Hematopoietic multipotent progenitor cell treated with erythropoietin and hydrocortisone succinate and interleukin-3 and kit ligand, for 6 days (in vitro differentiated cells): ENCODE results near the gene ARNT2.

Source experiments
- DNase-seq: peaks from one replicate; pipeline ENCODE4 v3.0.0-alpha.2; 2015

Gene ARNT2

GRCh38 chr15:80468796-80469195, 64.6 kb downstream of the ARNT2 start:
- no peak for DNase-seq

DNA sequence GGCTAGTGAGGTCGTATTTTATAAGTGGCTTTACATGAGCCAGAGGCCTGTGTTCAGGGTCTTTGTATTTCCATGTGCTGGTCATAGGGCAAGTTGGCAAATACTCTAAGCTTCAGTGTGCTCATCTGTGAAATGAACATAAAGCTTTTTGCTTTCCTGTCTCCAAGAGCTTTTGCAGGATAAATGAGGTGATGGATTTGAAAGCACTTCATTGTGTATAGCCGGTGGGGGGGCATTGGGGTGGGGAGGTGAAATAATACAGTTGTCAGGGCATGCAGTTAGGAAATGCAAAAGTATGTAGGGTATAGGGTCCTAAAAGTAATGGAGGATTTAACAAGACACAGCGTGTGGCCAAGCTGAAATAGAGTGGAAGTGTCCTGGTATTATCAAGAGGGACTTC, 67.7 kb downstream of the ARNT2 start:
- no peak for DNase-seq

DNA sequence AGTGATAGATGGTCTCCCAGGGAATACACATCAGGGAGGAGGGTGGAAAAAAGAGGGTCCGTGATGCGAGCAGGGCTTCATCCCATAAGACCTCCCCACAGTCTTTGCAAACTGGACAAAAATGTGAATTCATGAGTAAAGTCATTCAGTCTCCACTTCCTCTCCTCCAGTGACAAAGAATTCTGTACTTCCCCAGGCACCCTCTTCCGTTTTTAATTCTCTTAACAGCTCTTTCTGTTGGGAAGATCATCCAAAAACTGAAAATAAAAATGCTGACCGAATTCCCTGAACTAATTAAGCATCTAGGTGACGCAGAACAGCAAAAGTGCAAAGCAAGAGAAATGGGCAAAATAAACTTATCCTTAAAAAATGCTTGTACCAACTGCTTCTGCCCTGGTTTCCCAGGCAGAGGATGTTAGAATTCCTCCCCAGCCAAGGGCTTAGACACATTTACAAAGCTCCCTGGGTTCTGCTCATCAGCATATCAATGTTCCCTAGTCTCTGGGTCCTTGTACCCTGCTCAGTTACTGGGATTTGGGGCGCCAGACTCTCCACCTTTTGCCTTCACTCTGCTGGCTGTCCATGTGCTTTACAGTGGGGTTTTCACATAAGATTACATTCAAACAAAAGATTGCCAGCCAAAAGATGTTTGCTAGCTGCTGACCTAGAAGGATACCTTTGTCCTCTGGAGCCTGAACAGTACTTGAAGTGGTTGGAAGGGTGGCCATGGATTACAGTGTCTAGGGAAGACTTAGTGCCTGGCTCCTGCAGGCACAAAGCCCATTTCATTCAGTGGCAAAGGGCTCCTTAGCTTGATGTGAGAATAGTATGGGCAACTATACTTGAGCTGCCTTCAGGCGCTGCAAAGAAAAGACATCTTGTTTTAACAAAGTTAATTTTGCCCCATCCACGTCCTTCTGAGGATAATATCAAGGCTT, 69.4 kb downstream of the ARNT2 start:
- DNase-seq, result no peak

DNA sequence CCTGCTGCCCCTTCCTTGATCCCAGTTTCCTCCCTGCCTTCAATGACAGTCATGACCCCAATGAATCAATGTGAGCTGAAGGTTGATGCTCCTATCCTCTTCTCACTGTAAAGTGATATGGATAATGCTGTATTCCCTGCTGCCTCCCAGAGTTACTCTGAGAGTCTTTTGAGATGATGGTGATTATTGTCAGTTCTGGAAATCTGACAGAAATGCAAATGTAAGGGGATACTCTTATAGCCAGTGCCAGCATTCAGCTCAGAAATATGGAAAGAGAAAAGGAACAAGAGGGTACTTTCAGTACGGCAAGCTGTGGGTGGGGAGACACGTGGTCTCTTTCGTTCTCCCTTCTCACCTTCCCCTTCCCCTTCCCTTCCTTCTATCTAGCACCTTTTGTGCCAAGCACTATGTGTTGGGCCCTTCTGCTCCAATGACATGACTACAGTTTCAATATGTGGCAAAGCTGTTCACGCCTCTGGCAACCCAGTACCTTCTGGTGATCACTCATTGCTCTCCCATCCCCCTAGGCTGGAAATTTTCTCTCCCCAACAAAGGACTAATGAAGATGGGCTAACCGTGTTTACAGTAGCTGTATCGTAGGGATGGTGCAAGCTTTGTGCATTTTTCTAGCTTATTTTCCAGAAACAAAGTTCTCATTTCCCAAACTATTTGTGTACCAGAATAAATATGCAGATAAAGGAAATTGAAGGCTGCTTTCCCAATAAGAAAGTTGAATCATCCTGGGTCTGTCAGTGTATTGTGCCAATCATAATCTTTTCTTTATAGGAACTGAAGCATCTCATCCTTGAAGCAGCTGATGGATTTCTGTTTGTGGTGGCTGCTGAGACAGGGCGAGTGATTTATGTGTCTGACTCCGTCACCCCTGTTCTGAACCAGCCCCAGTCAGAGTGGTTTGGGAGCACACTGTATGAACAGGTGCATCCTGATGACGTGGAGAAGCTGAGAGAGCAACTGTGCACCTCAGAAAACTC, 70.3 kb downstream of the ARNT2 start:
- no peak for DNase-seq

DNA sequence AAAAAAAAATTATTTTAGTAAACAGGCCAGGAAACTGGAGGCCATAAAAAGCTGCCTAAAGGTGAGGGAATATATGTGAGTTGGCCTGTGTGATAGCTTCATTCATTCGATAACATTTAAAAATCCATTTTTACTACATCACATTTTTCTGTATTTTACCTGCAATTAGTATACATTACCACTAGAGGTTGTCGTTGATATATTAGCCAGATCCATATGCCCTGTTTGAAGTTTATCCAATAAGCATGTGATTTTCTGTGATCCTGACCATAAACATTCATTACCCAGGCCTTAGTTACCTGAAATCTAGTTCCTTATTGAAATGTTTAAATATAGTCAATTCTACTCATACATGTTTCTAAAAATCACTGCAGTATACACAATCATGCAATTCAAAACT, 71.4 kb downstream of the ARNT2 start:
- peak; percentile 6 for DNase-seq

DNA sequence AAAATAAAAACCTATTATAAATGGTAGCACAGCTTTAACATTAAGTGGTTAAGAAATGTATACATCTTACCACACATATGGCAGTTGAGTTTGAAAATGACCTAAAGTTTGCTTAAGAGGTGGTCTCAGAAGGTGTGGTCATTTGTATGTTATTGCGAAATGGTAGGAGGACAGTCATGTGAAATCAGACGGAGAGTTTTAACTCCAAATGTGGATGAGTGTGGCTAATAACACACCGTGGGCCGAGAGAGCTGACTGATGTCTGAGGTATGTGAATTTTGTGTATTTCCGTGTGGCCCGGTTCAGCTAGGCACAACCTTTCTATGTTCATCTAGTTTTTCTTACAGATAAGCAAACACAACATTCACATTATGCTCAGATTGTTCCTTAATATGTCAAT, 71.9 kb downstream of the ARNT2 start:
- DNase-seq, result no peak

- DNase-seq, result no peak
Measured at GRCh38 chr15:80478075-80478474, 73.9 kb downstream of the ARNT2 start.

DNA sequence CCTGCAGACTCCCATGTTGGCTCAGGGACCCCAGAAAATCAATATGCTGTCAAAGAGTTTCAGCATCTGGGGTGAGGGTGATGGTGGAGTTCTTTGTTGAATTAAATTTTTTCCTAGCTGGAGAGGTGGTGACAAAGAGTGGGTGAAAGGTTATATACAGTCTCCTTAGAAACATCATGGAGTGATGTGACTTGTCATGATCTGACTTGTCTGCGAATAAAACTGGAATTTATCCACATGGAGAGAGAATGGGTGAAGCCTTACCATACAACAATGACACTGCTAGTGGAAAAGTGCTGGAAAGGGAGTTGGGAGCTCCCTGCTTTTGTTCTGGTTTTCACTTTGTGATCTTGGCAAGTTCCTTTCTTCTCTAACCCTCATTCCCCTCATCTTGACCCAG, 75.0 kb downstream of the ARNT2 start:
- no peak for DNase-seq

DNA sequence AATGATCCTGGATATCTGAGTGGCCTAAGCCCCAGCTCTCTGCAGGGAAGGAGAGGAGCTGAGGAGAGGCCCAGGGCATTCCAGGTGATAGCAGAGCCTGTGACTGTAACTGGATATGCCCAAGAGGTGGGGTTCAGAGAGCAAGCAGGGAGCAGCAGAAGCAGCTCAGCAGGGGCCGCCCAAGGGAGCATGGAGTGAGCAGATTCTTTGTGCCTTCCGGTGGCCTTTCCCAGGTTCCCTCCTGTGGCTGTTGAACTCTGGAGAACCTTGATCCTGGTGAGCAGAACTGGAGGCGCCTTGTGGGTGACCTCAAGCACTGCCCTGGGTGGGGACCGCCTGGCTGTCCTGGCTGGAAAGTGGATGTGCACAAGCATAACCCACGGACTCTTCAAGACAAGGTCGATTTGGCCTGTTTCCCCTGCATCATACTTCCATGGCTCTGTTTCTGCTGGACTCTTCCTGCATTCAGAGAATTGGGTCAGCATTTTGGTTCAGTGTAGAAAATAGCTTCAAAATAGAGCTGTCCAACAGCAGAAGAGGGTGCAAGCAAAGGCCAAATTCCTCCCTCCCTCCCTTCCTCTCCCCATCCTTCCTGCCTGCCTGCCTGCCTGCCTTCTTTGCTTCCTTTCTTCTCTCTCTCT, 76.1 kb downstream of the ARNT2 start:
- no peak for DNase-seq

GRCh38 chr15:80480909-80481308, 76.7 kb downstream of the ARNT2 start:
- no peak for DNase-seq

DNA sequence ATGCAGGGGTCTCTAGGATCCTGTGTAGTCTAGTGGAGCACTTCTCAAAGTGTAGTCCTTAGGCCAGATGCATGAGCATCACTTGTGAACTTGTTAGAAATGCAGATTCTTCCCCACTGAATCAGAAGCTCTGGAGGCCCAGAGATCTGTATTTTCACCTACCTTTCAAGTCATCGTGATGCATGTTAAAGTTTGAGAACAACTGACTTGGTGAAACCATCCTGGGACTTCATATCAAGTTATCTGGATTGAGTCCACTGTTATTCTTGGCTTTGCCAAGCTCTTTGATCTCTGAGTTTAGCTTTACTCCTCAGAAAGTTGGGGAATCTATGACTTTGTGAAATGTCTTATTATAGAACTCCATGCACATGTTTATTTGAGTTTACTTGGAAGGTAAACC, 78.5 kb downstream of the ARNT2 start:
- DNase-seq, result no peak

DNA sequence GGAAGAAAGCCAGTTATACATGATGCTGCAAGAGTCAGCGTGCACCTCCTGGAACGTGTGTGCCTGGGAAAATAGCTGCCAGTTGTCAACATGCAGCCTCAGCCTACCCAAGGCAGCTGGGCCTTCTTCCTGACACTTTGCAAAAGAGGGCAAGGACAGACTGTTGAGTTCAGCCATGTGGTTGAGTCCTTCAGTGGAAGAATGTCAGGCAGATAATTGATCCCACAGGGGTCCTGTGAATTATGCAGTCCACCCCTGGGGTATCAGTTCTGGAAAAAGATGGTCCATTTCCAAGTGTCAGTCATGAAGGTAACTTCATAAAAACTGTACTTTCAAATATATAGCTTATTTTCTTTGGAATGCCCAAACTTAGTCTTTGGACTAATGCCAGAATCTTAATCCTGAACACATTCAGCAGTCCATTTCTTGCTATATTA, 79.6 kb downstream of the ARNT2 start:
- no peak for DNase-seq

- no peak for DNase-seq
Measured at GRCh38 chr15:80484333-80484864, 80.2 kb downstream of the ARNT2 start.

- no peak for DNase-seq
Measured at GRCh38 chr15:80485370-80486164, 81.4 kb downstream of the ARNT2 start.

- no peak for DNase-seq
Measured at GRCh38 chr15:80487839-80488390, 83.7 kb downstream of the ARNT2 start.

DNA sequence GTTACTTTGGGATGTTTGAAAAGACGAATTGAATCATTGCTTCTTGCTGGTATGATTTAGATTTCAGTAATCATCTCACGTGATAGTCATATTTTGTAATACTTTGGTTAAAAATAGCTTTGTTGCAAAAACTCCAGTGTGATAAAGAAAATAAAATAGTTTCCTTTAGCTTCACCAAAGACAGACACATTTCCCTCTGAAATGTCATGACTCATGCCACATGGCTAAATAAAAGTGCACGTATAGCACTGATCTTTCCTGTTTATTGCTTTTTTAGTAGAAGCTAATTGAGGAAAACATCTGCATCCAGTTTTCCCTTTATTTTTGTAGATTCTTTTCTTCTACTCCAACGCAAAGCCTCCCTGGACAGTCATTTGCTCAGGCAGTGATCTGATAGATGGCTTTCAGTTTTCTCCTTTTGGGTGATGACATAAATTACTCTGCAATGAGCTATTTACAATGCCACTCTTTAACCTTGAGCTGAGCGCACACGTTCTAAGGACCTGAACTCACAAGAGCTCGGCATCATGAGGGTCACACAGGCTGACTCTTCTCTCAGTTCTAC, 84.9 kb downstream of the ARNT2 start:
- peak; percentile 6 for DNase-seq

GRCh38 chr15:80490431-80490990, 86.3 kb downstream of the ARNT2 start:
- no peak for DNase-seq

DNA sequence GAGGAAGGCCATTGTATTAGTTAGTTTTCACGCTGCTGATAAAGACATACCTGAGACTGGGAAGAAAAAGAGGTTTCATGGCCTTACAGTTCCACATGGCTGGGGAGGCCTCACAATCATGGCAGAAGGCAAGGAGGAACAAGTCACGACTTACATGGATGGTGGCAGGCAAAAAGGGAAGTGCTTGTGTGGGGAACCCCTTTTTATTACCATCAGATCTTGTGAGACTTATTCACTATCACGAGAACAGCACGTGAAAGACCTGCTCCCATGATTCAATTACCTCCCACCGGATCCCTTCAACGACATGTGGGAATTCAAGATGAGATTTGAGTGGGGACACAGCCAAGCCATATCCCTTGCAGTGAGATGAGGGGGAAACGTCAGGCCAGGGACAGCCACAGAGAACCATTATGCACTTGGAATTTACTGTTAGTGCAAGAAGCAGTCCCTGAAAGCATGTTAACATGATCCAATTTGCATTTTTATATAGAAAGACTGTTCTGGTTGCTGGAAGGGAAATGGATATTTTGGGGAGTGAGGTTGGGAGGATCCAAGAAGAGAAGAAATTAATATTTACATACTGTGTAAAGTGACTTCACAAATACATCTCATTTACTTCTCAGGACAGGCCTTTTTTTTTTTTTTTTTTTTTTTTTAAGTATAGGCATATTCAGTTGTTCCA, 87.1 kb downstream of the ARNT2 start:
- DNase-seq, result no peak

- DNase-seq, result no peak
Measured at GRCh38 chr15:80492409-80492808, 88.2 kb downstream of the ARNT2 start.

DNA sequence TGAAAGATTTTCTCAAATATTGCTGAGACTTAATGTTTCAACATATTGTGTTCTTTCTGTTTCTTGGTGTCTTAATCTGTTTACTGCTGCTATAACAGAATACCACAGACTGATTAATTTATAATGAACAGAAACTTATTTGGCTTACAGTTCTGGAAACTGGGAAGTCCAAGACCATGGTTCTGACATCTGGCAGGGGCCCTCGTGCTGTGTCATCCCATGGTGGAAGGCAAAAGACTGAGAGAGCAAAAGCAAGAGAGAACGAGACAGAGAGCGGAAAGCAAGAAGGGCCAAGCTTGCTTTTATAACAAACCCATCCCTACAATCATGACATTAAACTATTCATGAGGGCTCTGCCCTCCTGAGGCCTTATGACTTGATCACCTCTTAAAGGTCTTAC, 88.7 kb downstream of the ARNT2 start:
- no peak for DNase-seq
